ENCODE data around the gene SIGLEC9.

DNA sequence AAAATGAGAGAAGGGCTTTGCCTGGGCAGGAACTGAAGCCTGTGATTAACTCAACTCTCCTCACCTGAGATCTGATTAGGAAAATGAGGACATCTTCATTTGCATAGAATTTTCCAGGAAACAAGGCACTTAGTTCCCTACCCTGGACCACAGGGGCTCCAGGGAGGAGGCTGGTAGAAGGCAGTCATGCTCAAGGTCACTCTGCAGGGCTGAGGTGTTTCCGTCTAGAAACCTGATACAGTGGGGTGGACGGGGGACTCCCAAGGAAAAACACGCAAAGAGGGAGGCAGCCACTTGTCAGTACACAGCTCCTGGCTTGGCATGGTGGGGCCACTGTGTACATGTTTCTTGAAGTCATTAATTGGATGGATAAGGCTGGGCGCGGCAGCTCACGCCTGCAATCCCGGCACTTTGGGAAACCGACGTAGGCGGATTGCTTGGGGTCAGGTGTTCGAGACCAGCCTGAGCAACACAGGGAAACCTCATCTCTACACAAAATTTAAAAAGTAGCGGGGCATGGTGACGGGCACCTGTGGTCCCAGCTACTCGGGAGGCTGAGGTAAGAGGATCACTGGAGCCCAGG lies 48.0 kb upstream of the SIGLEC9 start:
- no peak for TF ChIP-seq JUN (IDR thresholded peaks at IDR 0.05; ENCODE audit: low read depth, low read length)
- TF ChIP-seq, protein P1, sequence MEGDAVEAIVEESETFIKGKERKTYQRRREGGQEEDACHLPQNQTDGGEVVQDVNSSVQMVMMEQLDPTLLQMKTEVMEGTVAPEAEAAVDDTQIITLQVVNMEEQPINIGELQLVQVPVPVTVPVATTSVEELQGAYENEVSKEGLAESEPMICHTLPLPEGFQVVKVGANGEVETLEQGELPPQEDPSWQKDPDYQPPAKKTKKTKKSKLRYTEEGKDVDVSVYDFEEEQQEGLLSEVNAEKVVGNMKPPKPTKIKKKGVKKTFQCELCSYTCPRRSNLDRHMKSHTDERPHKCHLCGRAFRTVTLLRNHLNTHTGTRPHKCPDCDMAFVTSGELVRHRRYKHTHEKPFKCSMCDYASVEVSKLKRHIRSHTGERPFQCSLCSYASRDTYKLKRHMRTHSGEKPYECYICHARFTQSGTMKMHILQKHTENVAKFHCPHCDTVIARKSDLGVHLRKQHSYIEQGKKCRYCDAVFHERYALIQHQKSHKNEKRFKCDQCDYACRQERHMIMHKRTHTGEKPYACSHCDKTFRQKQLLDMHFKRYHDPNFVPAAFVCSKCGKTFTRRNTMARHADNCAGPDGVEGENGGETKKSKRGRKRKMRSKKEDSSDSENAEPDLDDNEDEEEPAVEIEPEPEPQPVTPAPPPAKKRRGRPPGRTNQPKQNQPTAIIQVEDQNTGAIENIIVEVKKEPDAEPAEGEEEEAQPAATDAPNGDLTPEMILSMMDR (IDR thresholded peaks at IDR 0.05; ENCODE audit: control extremely low read depth in 1 of 3, insufficient read depth in 1 of 3, low read depth in 1 of 3, low read length in 3 of 3) = no peak
- no peak for TF ChIP-seq POLR2AphosphoS5 (IDR thresholded peaks at IDR 0.05; ENCODE audit: low read depth, low read length)
- no peak for TF ChIP-seq EZH2 (IDR thresholded peaks at IDR 0.05; ENCODE audit: low read depth, low read length, severe bottlenecking)

Data from H1 (cell line).